ENCODE measurements around the gene MATCAP1.

GRCh38 chr16:67161595-67162058 is 22.1 kb downstream of the MATCAP1 start:
- TF ChIP-seq NR2F2 (IDR thresholded peaks at IDR 0.05) (no peak), CTCF (IDR thresholded peaks at IDR 0.05; ENCODE audit: low read depth, low read length, missing input control) (no peak), RAD21 (IDR thresholded peaks at IDR 0.05) (no peak), HNF4G (IDR thresholded peaks at IDR 0.05) (no peak), TAF1 (conservative IDR thresholded peaks at IDR 0.05) (no peak), ATF3 (IDR thresholded peaks at IDR 0.05) (no peak), SP1 (IDR thresholded peaks at IDR 0.05) (no peak), ZBTB33 (IDR thresholded peaks at IDR 0.05) (no peak), FOXA1 (IDR thresholded peaks at IDR 0.05) (no peak), GABPA (IDR thresholded peaks at IDR 0.05 in 1 of 2, conservative IDR thresholded peaks at IDR 0.05 in 1 of 2) (no peak), FOXA2 (IDR thresholded peaks at IDR 0.05) (no peak)

Data from liver (tissue), 3 donors.